GM21528 (cell line): ENCODE results near the gene PRKAG2.
"Not testable (repeated sequence)": the region's sequence is repeated elsewhere in the genome, so short reads cannot be mapped to it uniquely, and the experiment has no call there.

ENCODE experiments used
- ATAC-seq: cut with Tn5 transposase; IDR thresholded peaks from one replicate; pipeline ENCODE4 v1.9.1; 2021; ENCODE audit warnings: mild to moderate bottlenecking, moderate library complexity; ENCODE audit not compliant: unreplicated experiment, low FRiP score

Gene PRKAG2

DNA sequence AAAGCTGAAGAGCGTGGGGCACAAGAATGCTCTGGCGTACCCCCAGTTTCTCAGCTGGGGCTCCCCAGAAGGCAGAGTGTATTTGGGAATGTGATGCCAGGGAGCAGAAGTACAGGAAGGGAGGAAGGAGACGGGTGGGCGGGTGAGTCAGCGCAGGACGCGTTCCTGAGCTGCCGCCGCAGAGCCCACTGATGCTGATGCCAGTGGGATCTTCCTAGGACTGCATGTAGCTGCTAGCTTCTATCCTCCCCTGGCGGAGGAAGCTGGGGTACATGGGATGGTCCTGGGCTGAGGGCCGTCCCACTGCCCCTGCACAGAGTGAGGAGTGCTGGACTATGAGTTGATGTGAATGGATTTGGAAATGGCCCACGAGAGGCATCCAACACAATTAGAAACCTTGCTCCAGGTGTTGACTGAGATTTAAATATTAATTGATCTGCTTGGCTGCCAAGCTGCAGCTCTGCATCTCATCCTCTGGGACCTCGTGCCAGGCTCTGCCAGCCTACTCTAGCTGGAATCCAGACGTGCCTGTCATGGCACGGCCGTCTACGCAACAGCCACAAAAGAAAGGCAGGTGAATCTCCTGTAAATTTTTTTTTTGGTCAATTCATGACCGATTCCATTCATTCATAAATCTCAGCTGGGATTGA lies 291.0 kb downstream of the PRKAG2 start:
- ATAC-seq = no peak

- ATAC-seq = no peak
Measured at GRCh38 chr7:151581741-151582140, 295.2 kb downstream of the PRKAG2 start.

DNA sequence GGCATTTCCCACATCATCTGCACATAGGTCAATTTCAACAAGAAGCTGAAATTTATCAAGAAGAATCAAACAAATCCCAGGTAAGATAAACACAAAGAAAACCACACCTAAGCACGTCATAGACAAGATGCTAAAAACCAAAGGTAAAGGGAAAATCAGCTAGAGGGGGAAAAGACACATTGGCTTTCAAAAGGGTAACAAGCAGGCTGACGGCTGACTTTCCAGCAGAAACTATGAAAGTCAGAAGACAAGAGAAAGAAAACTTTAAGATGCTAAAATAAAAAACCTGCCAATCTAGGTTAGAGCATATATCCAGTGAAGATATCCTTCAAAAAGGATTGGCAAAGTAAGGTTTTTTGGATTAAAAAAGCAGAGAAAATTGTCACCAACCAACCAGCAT lies 297.3 kb downstream of the PRKAG2 start:
- ATAC-seq = no peak

DNA sequence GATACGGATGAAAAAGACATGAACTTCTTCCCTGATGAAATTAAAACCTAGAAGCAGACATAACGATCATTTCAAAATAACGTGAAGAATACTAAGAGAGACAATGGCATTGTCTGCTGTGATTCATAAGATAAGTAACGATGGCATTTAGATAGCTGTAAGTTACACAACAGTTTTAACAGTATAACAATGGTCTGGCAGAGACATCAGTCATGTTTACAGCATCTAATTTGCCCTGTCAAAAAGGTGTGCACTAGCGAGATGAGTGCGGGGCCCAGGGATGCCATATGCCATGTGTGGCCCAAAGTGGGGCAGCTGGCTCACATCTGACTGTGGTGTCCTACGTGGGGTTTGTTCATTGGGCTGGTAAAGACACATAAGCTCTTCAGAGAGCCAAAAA lies 301.5 kb downstream of the PRKAG2 start:
- ATAC-seq = no peak

DNA sequence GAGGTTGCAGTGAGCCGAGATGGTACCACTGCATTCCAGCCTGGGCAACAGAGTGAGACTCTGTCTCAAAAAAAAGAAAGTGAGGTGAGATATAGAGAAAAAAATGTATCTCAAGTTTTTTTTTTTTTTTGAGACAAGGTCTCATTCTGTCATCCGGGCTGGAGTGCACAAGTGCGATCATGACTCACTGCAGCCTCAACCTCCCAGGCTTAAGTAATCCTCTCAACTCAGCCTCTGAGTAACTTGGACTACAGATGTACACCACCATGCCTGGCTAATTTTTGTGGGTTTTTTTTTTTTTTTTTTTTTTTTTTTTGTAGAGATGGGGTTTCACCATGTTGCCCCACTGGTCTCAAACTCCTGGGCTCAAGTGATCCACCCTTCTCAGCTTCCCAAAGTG lies 303.9 kb downstream of the PRKAG2 start:
- ATAC-seq = not testable (repeated sequence)

GRCh38 chr7:151572136-151572535 lies 304.8 kb downstream of the PRKAG2 start:
- no peak for ATAC-seq

- no peak for ATAC-seq
Measured at GRCh38 chr7:151571471-151571870, 305.4 kb downstream of the PRKAG2 start.

- ATAC-seq = no peak
Measured at GRCh38 chr7:151570366-151570915, 306.5 kb downstream of the PRKAG2 start.

DNA sequence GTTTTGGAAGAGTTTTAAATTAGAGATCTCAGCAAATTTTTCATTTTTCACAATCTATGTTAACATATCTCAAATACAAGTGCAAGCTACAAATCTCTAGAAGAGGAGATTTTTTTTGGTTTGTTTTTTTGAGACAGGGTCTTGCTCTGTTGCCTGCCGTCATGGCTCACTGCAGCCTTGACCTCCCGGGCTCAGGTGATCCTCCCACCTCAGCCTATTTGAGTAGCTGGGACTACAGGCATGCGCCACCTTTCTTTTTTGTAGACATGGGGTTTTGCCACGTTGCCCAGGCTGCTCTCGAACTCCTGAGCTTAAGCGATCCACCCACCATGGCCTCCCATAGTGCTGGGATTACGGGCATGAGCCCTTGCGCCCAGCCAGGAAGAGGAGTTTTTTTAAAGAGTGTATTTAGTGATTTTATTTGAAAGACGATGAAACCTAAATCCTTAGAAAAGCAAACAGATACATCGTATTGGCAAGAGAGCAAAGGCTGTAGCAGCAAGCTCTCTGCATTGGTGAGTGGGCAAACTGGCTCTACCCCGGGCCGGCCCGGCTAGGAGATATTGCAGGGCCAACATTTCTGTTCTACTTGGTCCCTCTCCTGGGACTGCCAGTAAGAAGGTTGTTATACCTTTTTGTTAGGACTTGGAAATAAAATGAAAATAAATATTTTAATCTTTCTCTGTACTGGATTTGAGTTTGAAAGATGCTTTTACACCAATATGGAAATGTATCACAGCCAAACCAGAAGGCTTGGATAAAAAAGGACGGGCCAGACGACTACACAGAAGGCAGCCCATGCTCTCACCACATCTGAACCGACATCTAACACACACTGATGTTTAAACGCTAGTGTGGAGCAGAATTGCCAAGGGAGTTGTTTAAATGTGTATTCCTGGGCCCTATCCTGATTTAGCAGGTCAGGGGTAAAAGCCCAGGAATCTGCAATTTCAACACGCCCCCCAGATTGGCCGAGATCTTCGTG lies 307.7 kb downstream of the PRKAG2 start:
- no peak for ATAC-seq

DNA sequence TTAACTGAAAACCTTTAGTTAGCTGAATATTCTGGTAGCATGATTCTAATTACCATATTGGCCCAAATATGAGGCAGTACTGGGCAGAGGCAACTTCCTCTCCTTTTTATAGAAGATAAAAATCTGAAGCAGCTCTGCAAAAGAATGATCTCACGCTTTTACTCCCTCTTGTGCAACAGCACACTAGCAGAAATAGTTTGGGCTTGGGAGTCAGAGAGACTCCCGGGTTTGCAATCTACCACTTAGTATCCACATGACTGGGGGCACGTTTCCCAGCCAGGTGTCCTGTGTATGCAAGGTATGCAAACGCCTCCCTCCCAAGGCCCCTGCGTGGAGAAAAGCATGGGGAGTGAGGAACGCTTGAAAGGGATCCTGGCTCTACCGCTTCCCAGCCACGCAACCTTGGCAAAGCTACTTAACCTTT lies 310.0 kb downstream of the PRKAG2 start:
- ATAC-seq = no peak

DNA sequence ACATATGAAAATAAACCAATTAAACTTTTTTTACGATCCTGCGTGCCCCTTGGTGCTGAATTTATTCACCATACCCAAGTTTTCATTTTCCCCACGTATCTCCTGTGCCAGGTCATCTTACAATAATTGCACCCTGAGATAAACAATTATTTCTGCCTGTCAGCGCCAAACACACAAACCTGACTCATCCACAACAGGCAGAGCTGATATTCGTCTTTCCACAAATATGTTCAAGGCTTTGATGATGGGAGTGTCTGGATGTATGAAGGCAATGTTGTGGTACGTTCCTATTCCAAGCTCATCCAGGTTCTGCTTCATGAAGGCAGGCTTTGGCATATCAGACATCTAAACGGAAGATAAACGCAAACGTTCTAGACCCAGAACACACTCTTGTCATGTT lies 311.4 kb downstream of the PRKAG2 start:
- ATAC-seq = no peak

GRCh38 chr7:151560243-151560642 lies 316.7 kb downstream of the PRKAG2 start:
- ATAC-seq = no peak

- no peak for ATAC-seq
Measured at GRCh38 chr7:151559557-151560183, 317.2 kb downstream of the PRKAG2 start.

- ATAC-seq = no peak
Measured at GRCh38 chr7:151558575-151558974, 318.3 kb downstream of the PRKAG2 start.

DNA sequence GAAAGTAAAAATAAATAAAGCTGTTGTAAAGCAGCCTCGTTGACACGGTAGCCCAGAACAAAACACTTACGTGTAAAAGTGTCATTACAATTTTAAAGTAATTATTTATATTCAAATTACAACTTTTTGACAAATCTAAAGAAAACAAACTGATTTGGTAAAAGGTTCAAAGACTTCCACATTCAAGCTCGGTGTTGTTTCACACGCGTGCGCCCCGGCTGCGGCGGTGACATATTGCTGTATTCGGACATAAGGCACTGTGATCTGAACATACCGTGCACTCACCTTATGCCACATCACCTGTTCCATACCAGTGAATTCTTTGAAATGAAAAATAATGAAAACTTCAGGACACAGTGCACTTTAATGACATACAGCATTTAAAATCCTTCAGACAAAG lies 320.3 kb downstream of the PRKAG2 start:
- no peak for ATAC-seq

- ATAC-seq = no peak
Measured at GRCh38 chr7:151553356-151553755, 323.6 kb downstream of the PRKAG2 start.

- no peak for ATAC-seq
Measured at GRCh38 chr7:151552352-151553028, 324.4 kb downstream of the PRKAG2 start.

DNA sequence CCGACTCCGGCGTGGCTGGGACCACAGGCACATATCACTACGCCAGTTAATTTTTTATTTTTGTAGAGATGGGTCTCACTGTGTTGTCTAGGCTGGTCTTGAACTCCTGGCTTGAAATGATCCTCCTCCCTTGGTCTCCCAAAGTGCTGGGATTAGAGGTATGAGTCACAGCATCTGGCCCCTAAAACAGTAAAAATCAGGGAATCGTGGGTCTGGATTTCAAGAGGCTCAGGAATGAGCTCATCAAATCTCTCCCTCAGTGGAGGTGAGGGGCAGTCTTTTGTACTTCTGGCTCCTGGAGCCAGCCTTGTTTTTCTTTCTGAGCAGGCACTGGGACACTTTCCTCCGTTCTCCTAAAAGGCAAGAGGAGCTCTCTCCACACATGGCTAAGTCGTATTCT lies 325.1 kb downstream of the PRKAG2 start:
- ATAC-seq = no peak

DNA sequence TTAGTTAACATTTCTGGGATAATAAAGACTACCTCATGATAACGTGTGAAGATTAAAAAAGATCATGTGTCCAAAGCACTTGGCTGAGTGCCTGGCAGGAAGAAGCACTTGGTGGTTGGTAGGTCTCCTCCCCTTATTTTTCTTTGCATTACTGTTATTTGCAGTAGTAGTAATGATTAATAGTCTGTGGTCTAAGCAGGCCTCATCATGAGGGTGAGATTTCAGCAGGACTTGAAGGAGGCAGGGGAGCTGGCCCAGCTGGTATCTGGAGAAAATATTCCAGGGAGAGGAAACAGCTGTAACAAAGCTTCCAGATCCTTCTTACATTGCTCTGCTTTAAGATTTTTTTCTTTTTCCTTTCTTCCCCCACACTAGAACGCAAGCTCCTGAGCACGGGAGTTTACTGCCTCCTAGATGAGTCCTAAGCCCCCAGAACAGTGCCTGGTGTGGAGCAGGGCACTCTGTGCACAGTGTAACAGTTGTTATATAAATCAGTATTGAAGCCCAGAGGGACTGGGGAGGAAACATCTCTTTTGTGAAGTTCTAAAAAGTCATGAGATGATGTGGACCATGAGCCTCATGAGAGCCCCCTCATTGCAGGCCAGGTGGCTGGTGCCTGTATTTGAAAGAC lies 326.1 kb downstream of the PRKAG2 start:
- no peak for ATAC-seq

DNA sequence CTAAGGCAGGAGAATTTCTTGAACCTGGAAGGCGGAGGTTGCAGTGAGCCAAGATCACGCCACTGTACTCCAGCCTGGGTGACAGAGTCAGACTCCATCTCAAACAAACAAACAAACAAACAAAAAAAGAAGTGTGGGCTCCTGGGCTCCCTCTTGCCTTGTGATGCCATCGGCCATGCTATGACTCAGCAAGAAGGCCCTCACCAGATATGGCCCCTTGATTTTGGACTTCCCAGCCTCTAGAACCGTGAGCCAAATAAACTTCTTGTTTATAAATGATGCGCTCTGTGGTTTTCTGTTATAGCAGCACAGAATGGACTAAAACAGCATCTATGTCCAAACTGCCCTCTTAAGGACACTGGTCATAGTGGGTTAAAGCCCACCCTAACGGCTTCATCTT lies 327.3 kb downstream of the PRKAG2 start:
- ATAC-seq = no peak
